Esophagus squamous epithelium (tissue), 5 donors: ENCODE measurements around the gene MARCHF10. TPM values are rescaled to one million over a fixed set of nuclear protein-coding genes. Genes with fewer than 3 reads are reported as not detected.
"Not testable (repeated sequence)": the region's sequence is repeated elsewhere in the genome, so short reads cannot be mapped to it uniquely, and the experiment has no call there.

ENCODE experiments used
- DNase-seq: peaks from one replicate; lab custom pipeline; 2025; lab: John Stamatoyannopoulos, UW
- H3K27ac ChIP-seq, 4 donors: fragments of 200-600 bp; sonication (generic); one replicate each; pipeline ENCODE4 v1.5.1; 2016 to 2019; ENCODE audit warnings: mild to moderate bottlenecking in 1 of 4
- H3K27me3 ChIP-seq, 4 donors: fragments of 200-600 bp; sonication (generic); 1 replicate in 3 of 4; 2 replicates in 1 of 4; pipeline versions ENCODE4 v1.5.1 to v1.6.0; 2017 to 2021; ENCODE audit warnings: antibody characterized with exemption in 1 of 4
- H3K36me3 ChIP-seq, 3 donors: fragments of 200-600 bp; sonication (generic); one replicate each; pipeline ENCODE4 v1.5.1; 2016 to 2019
- H3K4me1 ChIP-seq, 3 donors: fragments of 200-600 bp; sonication (generic); one replicate each; pipeline ENCODE4 v1.5.1; 2017 to 2019
- H3K4me3 ChIP-seq, 4 donors: fragments of 200-600 bp; sonication (generic); 1 replicate in 3 of 4; 2 replicates in 1 of 4; pipeline ENCODE4 v1.5.1; 2016 to 2019; ENCODE audit warnings: mild to moderate bottlenecking in 2 of 4, moderate library complexity in 1 of 4
- H3K9me3 ChIP-seq, 3 donors: fragments of 200-600 bp; sonication (generic); one replicate each; pipeline ENCODE4 v1.5.1; 2016 to 2019
- POLR2A ChIP-seq, 4 donors: fragments of 450-650 bp; IDR thresholded peaks; one replicate each; pipeline ENCODE4 v1.6.1; 2017; ENCODE audit warnings: antibody characterized with exemption in 4 of 4, mild to moderate bottlenecking in 4 of 4, moderate library complexity in 3 of 4
- WGBS, 2 donors: methylation state at CpG; one replicate each; pipeline ENCODE4 v1.1.5; 2018; 5-methylcytosine and 5-hydroxymethylcytosine counted together
- intact Hi-C: fragments of 100-400 bp; cut with DNase I; formaldehyde crosslinking; loops from one replicate; pipeline ENCODE4 v1.15.0; 2022
- total RNA-seq, 4 donors: library from RNA; depleted of rRNA; stranded (reverse); fragments of >200 nt; gene quantifications; one replicate each; pipeline ENCODE4 v1.1.0, GENCODE V29; 2016
- TF ChIP-seq, protein P1 (sequence below), 6 experiments: fragments of 450-650 bp in 4 of 6; fragments of 200-600 bp in 2 of 6; sonication (generic) in 2 of 6; IDR thresholded peaks; one replicate each; pipeline ENCODE4 v1.5.1; 2016 to 2019; ENCODE audit warnings: antibody characterized with exemption in 6 of 6, mild to moderate bottlenecking in 4 of 6, moderate library complexity in 4 of 6
- donor health status: DM: yes; HTN: yes; CAD: no.

The MARCHF10 gene
- total RNA-seq, 4 donors from 2014 or later = not detected

GRCh38 chr17:62702746-62703260 is 105.3 kb downstream of the MARCHF10 start:
- intact Hi-C loops = loop anchor here (5.0 kb wide), 1 partner anchor 704 kb away; no protein-coding TSS in a partner anchor
- Histone ChIP-seq H3K36me3 (no peaks in the 10 kb centered on the region), H3K4me1 (peaks cover 5 to 46% (median 21%) of the 10 kb centered on the region in 3 donors), H3K27ac (peak overlapping the region in 3 of 4 donors; percentile 66 to 91 (median 89)), H3K9me3 (no peaks in the 10 kb centered on the region), H3K27me3 (peaks cover 0 to 7% (median 0%) of the 10 kb centered on the region in 4 donors), H3K4me3 (no peak overlapping the region)
- DNase-seq = no peak
- 55 to 83% methylated on average over 3 of the region's 6 CpGs for WGBS, 2 donors
- TF ChIP-seq POLR2A (IDR thresholded peaks at IDR 0.05) = no peak
- TF ChIP-seq, protein P1, sequence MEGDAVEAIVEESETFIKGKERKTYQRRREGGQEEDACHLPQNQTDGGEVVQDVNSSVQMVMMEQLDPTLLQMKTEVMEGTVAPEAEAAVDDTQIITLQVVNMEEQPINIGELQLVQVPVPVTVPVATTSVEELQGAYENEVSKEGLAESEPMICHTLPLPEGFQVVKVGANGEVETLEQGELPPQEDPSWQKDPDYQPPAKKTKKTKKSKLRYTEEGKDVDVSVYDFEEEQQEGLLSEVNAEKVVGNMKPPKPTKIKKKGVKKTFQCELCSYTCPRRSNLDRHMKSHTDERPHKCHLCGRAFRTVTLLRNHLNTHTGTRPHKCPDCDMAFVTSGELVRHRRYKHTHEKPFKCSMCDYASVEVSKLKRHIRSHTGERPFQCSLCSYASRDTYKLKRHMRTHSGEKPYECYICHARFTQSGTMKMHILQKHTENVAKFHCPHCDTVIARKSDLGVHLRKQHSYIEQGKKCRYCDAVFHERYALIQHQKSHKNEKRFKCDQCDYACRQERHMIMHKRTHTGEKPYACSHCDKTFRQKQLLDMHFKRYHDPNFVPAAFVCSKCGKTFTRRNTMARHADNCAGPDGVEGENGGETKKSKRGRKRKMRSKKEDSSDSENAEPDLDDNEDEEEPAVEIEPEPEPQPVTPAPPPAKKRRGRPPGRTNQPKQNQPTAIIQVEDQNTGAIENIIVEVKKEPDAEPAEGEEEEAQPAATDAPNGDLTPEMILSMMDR (IDR thresholded peaks at IDR 0.05) = no peak

DNA sequence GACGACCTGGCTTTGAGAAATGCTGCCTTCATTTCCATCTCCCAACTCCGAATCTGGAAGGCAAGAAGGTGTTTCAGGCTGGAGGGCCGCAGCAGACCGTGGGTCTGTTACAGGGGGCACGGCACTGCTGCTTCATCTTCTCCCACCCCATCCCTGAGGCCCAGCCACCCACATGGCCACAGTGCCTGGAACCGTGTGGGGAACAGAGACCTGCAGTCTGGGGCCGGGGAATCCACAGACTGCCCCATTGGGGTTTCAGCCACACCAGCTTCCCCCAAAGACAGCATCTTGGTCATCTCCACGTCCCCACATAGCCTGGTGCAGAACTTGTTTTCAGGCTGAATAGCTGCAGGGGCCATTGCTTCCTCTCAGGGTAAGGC is 106.4 kb downstream of the MARCHF10 start:
- H3K27me3 ChIP-seq = peaks cover 0 to 7% (median 0%) of the 10 kb centered on the region in 4 donors
- peaks cover 12 to 54% (median 27%) of the 10 kb centered on the region in 3 donors for H3K4me1 ChIP-seq
- intact Hi-C loops = loop anchor here (5.0 kb wide), 1 partner anchor 706 kb away; no protein-coding TSS in a partner anchor
- no peak overlapping the region for H3K4me3 ChIP-seq
- H3K9me3 ChIP-seq = no peaks in the 10 kb centered on the region
- WGBS, 2 donors = 78 to 87% methylated on average over 4 to 6 of the region's 8 CpGs
- TF ChIP-seq, protein P1 (IDR thresholded peaks at IDR 0.05) = no peak
- no peak for TF ChIP-seq POLR2A (IDR thresholded peaks at IDR 0.05)
- H3K36me3 ChIP-seq = no peaks in the 10 kb centered on the region
- H3K27ac ChIP-seq = no peak overlapping the region
- DNase-seq = no peak

DNA sequence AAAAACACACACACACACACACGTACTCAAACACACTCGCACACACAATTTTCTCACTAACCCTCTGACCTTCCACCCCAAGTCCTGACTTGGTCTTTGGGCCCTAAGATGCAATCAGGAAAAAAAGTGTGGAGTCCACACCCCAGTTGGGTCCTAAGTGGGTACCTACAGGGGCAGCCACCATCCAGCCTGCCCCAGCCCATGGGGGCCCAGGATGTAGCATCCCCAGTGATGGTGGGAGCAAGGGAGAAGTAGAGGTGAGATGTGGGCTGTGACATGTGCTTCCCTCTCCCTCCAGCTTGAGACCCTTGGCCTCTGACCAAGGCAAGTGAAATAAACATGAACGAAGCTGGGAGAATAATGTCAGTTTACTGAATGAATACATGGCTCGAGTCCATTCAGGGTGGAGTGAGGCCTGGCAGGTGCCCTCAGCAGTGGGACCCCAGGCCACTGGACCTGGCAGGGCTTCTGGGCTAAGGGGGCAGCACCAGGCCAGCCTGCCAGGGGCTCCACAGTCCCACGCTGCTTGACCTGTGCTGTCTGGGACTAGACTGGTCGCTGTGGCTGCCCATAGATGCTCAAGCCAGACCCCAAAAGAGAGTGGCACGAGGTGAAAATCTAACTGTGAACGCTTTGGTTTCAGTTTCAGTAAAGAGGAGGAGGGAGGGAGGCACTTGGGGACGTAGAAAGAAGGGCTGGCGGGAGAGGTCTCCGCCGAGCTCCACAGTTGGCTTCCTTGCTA is 107.0 kb downstream of the MARCHF10 start:
- Histone ChIP-seq H3K4me3 (no peak overlapping the region), H3K9me3 (no peaks in the 10 kb centered on the region), H3K27me3 (peaks cover 0 to 7% (median 0%) of the 10 kb centered on the region in 4 donors), H3K4me1 (peaks cover 12 to 54% (median 30%) of the 10 kb centered on the region in 3 donors), H3K36me3 (no peaks in the 10 kb centered on the region), H3K27ac (no peak overlapping the region)
- 70 to 75% methylated on average over 12 of the region's 12 CpGs for WGBS, 2 donors
- no peak for TF ChIP-seq POLR2A (IDR thresholded peaks at IDR 0.05)
- TF ChIP-seq, protein P1 (IDR thresholded peaks at IDR 0.05) = no peak
- DNase-seq = no peak
- intact Hi-C loops = loop anchor here (5.0 kb wide), 1 partner anchor 706 kb away; no protein-coding TSS in a partner anchor

DNA sequence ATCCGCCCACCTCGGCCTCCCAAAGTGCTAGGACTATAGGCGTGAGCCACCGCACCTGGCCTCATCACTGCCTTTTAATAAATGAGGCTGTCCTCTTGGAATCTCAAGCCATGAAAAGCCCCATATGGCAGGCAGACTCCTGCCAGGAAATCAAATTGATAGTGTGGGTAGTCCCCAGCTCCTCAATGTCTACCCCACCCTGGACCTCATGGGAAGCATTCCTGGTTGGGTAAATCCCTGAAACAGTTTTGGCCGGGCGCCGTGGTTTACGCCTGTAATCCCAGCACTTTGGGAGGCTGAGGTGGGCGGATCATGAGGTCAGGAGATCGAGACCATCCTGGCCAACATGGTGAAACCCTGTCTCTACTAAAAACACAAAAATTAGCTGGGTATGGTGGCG is 109.7 kb downstream of the MARCHF10 start:
- H3K9me3 ChIP-seq, H3K36me3 ChIP-seq, H3K4me3 ChIP-seq, intact Hi-C loops, DNase-seq, H3K27me3 ChIP-seq, H3K27ac ChIP-seq: not testable (repeated sequence)
- WGBS, 2 donors = 80 to 89% methylated on average over 1 to 11 of the region's 11 CpGs
- peaks cover 22 to 56% (median 33%) of the 10 kb centered on the region in 3 donors for H3K4me1 ChIP-seq

GRCh38 chr17:62696726-62697490 is 111.2 kb downstream of the MARCHF10 start:
- Histone ChIP-seq H3K4me3 (no peak overlapping the region), H3K36me3 (peaks cover 0 to 9% (median 0%) of the 10 kb centered on the region in 3 donors), H3K27me3 (peaks cover 0 to 7% (median 0%) of the 10 kb centered on the region in 4 donors), H3K4me1 (peaks cover 28 to 60% (median 34%) of the 10 kb centered on the region in 3 donors), H3K27ac (no peak overlapping the region), H3K9me3 (no peaks in the 10 kb centered on the region)
- intact Hi-C loops = no loop called here
- 39 to 65% methylated on average over 10 to 19 of the region's 27 CpGs for WGBS, 2 donors
- DNase-seq = no peak
- no peak for TF ChIP-seq POLR2A (IDR thresholded peaks at IDR 0.05)
